MV-4-11 (cell line): Measurements from ENCODE around the gene OR4K2.
"Not testable (repeated sequence)": the region's sequence is repeated elsewhere in the genome, so short reads cannot be mapped to it uniquely, and the experiment has no call there.

Experiments
- DNase-seq: peaks from one replicate; lab custom pipeline; 2025; lab: John Stamatoyannopoulos, UW

The OR4K2 gene, protein sequence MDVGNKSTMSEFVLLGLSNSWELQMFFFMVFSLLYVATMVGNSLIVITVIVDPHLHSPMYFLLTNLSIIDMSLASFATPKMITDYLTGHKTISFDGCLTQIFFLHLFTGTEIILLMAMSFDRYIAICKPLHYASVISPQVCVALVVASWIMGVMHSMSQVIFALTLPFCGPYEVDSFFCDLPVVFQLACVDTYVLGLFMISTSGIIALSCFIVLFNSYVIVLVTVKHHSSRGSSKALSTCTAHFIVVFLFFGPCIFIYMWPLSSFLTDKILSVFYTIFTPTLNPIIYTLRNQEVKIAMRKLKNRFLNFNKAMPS

DNA sequence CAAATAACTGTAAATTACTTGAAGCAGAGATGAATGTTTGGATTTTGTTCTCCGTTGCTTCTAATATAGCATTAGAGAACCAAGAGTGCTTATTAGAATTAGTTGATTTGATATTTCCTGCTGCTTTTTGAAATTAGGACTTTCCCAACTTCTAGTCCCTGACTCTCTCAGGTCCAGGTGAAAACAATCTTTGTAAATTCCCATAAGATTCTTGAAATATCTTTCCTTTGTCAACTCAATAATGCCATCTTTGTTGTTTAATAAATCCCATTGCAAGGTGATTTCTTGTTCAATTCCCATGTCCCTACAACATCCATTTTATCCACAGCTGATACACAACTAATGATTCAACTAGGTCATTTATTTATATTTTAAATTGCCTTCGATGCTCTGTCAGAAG is at the start of gene OR4K2:
Gene OR4K2, plus strand, starts transcription at position 301 of the 400 bp plus-strand sequence. CDS start 1,126 bp downstream, outside the sequence.
- DNase-seq: no peak

- DNase-seq: peak; percentile 23
Observed at GRCh38 chr14:19827626-19828244, 47.2 kb upstream of the OR4K2 start.

DNA sequence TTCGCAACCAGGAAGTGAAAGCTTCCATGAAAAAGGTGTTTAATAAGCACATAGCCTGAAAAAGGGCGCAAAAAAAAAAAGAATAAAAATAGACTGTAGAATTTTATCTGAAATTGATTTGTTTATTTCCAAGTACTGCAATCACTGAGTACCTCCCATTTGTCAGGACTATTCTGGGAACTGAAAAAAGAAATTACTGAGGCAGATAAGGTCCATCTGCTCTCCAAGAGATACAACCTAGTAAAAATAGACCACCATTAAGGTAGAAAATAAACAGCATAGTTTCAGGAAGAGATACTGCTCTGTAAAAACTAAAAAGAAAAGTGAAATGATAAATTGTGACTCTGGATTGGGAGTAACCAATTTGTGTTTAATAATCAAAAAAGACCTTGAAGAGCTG is 46.6 kb upstream of the OR4K2 start:
- DNase-seq: no peak

DNA sequence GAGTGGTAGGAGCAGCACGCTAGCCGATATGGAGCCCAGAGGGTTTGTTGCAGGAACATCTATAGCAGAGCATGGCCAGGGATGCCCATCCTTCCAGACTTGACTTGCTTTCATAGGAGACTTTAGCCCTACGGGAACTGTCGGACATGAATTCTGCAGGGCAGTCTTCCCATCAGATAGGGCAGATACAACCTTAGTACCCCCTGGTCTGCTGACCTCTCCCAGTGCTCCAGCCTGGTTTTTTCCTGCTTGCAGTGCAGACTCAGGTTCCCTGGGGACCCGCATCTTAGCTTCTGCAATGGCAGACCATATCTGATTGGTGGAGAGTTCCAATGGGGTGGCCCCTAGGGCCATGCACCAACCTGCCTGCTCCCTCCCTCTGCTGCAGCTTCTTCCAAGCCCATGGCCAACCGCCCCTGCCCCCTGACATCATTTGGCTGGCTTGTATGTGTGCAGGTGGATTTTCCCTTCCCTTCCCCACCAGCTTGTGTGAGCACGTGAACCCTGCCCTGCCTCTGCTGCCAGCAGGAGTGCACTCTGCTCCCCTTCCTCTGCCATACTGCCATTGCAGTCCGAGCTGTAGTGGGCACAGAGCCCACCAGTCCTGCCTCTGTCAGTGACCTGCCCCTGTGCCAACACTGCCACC is 40.6 kb upstream of the OR4K2 start:
- not testable (repeated sequence) for DNase-seq

GRCh38 chr14:19838433-19838832 is 36.5 kb upstream of the OR4K2 start:
- DNase-seq: no peak

DNA sequence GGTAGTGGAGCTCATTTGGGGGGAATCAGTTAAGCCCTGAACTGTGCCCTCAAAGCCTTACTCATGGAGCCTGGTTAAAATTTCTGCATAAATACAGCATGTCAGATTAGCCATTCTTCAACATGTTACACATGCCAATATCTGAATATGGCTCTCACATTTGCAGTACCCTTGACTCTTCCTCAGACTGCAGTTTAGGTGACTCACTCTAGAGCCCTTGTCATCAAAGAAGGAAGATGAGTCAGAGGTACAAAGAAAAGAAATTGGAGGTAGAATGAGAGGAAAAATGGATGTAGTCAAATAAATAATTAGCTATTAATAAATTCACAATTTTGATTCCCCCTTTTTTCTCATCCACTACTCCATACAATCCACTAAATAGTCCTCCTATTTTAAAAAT is 23.6 kb upstream of the OR4K2 start:
- no peak for DNase-seq

DNA sequence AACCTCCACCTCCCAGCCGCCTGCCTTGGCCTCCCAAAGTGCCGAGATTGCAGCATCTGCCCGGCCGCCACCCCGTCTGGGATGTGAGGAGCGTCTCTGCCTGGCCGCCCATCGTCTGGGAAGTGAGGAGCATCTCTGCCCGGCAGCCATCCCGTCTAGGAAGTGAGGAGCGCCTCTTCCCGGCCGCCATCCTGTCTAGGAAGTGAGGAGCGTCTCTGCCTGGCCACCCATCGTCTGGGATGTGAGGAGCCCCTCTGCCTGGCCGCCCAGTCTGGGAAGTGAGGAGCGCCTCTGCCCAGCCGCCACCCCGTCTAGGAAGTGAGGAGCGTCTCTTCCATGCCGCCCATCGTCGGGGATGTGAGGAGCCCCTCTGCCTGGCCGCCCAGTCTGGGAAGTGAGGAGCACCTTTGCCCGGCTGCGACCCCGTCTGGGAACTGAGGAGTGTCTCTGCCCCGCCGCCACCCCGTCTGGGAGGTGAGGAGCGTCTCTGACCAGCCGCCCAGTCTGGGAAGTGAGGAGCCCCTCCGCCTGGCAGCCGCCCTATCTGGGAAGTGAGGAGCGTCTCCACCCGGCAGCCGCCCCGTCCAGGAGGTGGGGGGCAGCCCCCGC is 8.8 kb upstream of the OR4K2 start:
- not testable (repeated sequence) for DNase-seq

- no peak for DNase-seq
Observed at GRCh38 chr14:19873178-19873577, 1.8 kb upstream of the OR4K2 start.

DNA sequence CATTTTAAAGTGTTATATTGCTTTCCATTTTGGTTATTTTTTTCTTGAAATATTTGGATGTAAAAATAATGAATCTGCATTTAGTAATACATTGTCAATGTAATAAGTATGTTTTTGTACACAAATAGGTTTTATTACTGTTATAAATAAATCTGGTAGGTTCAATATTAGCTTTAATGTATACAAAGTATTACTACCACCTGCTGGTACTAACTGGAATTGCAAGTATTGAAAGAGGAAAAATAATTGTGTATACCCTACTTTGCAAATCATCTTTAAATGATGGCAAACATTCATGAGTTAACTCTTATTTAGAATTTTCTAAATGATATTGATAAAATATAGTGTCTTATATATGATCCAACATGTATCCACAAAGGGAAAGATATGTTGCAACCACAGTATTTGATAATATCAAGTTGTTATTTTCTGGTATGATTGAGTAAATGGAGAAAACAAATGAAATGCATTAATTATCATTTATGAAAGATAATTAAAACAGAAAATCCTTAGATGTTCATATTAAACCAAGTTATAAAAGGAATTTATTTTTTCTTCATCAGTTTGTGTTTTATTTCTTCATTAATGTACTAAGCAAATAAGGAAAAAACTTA is 3.2 kb downstream of the OR4K2 start:
- DNase-seq: peak; percentile 29

DNA sequence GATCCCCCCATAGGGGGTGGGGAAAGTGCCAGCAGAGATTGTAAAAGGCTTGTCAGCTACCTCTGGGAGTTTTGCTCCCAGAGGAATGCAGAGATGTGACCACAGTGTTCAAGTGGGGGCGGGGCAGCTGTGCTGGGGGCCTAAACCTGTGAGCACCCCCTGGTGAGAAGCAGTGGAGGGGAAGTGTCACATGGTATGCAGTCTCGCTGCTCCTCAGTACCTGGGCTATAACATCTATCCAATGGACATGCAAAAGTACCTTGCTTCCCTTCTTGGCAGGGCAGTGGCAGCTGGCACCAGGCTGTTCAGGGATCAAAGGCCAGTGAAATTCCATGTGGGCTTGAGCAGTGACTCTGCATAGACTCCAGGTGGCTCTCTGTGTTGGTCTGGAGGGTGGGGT is 20.3 kb downstream of the OR4K2 start:
- no peak for DNase-seq

DNA sequence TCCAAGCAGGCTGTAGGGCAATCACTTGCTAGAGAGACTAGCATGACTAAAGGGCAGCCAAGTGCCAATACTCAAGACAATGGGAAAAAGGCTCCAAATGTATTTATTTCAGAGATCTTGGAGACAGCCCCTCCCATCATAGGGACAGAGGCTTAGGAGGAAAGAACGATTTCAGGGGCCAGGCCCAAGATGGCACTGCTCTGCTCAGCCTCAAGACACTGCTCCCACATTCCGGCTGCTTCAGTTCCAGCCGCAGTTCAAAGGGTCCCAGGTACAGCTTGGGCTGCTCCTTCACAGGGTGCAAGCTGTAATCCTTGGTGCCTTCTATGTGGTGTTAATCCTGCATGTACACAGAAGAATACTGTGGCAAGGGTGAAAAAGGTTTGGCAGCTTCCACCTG is 26.1 kb downstream of the OR4K2 start:
- no peak for DNase-seq

GRCh38 chr14:19902409-19902808 is 27.5 kb downstream of the OR4K2 start:
- DNase-seq: peak; percentile 37

DNA sequence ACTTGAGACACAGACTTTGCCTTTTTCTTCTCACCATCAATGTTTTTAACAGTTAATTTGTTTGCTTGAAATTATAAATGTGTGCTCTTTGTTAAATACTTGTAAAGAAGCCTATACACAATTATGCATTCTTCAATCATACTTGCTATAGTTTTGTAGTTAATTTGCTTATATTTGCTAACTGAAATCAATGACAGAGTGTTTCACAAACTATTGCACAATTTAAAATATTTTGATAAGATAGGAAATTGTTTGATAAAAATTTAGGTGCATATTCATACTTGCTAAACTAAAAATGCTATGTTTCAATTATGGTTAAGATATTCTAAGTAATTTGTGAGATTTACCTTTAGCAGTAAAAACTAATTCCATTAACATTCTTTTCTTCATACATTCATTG is 31.7 kb downstream of the OR4K2 start:
- no peak for DNase-seq

DNA sequence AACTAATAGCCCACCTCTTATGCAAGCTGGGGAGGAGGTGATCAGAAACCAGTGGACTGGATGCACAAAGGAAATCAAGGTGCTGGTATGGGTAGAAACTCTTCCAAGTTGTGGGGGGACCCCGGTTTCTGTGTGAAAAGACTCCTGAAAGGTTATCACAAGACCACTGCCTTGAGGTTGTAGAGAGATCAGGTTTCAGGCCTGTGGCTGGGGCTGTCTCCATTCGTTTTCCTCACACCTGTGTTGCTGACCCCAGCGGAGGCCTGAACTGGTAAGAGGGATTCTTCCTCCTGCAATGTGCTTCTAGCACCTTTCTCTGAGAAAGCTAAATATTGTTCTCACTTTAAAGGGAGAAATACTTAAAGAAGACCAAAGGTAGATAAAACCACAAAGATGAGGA is 36.2 kb downstream of the OR4K2 start:
- DNase-seq: no peak

DNA sequence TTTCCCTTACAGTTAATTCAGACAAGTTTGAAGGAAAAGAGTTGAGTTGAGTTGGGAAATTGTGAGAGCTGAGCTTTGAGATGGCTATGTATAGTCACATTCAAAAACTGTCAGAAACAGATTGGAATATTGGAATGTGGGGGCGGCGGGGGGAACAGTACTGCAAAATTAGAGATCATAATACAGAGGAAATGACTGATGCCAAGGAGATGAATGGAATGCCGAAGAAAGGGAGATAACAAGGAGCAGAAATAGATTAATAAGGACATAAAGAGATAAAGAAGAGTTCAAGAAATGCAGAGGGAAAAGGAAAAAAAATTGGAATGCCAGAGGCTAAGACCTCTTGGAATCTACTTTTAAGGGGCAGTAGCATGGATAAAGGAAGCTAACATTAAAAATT is 42.3 kb downstream of the OR4K2 start:
- no peak for DNase-seq

GRCh38 chr14:19917955-19918518 is 43.1 kb downstream of the OR4K2 start:
- DNase-seq: no peak

DNA sequence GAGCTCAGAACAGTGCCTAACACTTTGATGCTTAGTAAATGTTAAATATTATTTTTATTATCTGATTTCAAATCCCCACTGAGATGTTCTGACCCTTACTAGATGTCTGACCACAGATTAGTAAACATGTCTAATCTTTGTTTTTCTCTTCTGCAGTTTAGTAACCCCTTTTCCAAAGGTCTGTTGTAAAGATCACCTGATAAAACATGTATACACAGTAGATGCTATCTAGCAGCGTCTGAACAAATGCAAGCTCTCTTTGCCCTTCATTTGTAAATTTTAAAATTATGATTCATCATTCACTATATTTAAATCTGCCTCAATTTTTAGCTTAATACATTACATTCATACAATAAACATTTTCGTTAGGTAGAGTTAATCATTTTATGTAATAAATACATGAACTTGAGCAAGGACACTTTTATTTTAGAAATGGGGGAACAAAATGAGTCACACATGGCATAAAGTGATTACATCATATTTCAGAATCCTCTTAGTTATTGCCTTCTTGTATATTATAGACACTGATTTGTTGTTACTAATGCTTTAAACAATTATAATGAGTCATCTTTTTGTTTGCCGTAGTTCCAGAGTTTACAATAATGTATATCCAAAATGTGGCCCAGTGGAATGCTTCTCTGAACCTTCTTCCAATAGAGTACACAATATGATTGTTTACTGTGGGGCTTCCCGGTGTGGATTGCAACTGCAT is 43.8 kb downstream of the OR4K2 start:
- no peak for DNase-seq

DNA sequence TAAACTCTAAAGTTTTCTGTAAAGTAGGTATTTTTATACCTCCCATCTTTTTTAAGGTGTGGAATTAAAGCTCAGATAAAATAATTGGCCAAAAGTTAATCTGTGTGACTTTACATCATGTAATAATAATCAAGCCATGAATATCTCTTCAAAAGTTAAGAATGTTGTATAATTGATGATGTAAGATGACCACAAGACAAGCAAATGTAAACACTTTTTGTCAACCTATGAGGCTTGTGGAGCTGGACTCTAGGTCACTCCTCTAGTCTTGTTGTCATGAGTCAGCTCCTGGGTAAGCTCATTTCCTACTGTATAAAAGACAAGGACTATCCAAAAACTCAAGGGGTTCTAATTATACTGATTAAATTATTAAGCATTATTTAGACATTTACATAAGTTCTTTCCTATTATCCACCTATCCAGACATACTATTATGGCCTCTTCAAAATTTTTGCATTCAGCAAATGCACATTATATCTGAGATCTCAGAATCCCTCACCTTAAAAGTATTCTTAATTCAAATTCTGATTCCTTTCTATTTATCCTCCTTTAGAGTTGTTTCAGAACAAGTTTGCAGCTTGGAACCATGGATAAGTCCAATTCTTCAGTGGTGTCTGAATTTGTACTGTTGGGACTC is 45.2 kb downstream of the OR4K2 start, which contains the start of gene OR4K5:
Gene OR4K5, plus strand, starts transcription at position 587 of the 637 bp plus-strand sequence. Its CDS starts 0 bp downstream, at position 587.
- DNase-seq: no peak

GRCh38 chr14:19930617-19931016 is 55.7 kb downstream of the OR4K2 start, which contains the start of gene OR4K1:
TSS of gene OR4K1 (plus strand) at chr14:19930917. CDS start at chr14:19935667, 4,750 bp downstream.
- DNase-seq: no peak
